SK-N-SH (cell line): ENCODE data around the gene KRT4. TPM values are rescaled to one million over a fixed set of nuclear protein-coding genes. Genes with fewer than 3 reads are reported as not detected.

Experiments
- CTCF ChIA-PET: fragments of 300-600, 350-600 bp; formaldehyde crosslinking; extraction: SDS; loops from one replicate; lab custom pipeline; 2021; lab: Yijun Ruan, JAX
- POLR2A ChIA-PET: fragments of 350-600 bp; sonication (Branson Sonifier 250); formaldehyde crosslinking; extraction: SDS; loops from one replicate; lab custom pipeline; 2020; ENCODE audit warnings: antibody characterized with exemption, inconsistent platforms; lab: Yijun Ruan, JAX
- DNase-seq: peaks from one replicate; pipeline ENCODE4 v3.0.0; 2012
- H2AFZ ChIP-seq: fragments of 200-600 bp; sonication (generic); 2 replicates; pipeline ENCODE4 v1.8.1; 2016; ENCODE audit warnings: antibody characterized with exemption, mild to moderate bottlenecking, low read depth
- H3F3A ChIP-seq: fragments of 200-600 bp; sonication (generic); replicated peaks from 2 replicates; pipeline ENCODE3; 2016; ENCODE audit warnings: antibody characterized with exemption, mild to moderate bottlenecking; ENCODE audit not compliant: insufficient read depth
- H3K27ac ChIP-seq, 2 experiments: fragments of 200-500 bp in 1 of 2; fragments of 200-600 bp in 1 of 2; sonication (Bioruptor generic) in 1 of 2; sonication (generic), shearing (Covaris generic) in 1 of 2; 2 replicates each; pipeline versions ENCODE4 v1.5.1 to v1.6.1; 2014 to 2016; ENCODE audit warnings: low read depth in 2 of 2, inconsistent platforms in 1 of 2, low read length in 1 of 2, mild to moderate bottlenecking in 1 of 2, mixed read lengths in 1 of 2
- H3K27me3 ChIP-seq: fragments of 200-600 bp; sonication (generic), shearing (Covaris generic); 2 replicates; pipeline ENCODE4 v1.6.1; 2016; ENCODE audit warnings: mixed run types; ENCODE audit not compliant: insufficient read depth
- H3K36me3 ChIP-seq, 2 experiments: fragments of 200-500 bp in 1 of 2; fragments of 200-600 bp in 1 of 2; sonication (Bioruptor generic) in 1 of 2; sonication (generic) in 1 of 2; replicated peaks in 1 of 2; 2 replicates each; pipeline versions ENCODE3 to v1.5.1; 2014 to 2016; ENCODE audit warnings: low read length in 1 of 2, mild to moderate bottlenecking in 1 of 2; ENCODE audit not compliant: insufficient read depth in 2 of 2, control insufficient read depth in 1 of 2
- H3K4me1 ChIP-seq, 2 experiments: fragments of 200-500 bp in 1 of 2; fragments of 200-600 bp in 1 of 2; sonication (Bioruptor generic) in 1 of 2; sonication (generic), shearing (Covaris generic) in 1 of 2; 2 replicates each; pipeline versions ENCODE4 v1.5.1 to v1.6.1; 2014 to 2016; ENCODE audit warnings: low read depth in 1 of 2, low read length in 1 of 2, mixed run types in 1 of 2; ENCODE audit not compliant: insufficient read depth in 2 of 2, control insufficient read depth in 1 of 2
- H3K4me2 ChIP-seq: fragments of 200-600 bp; sonication (generic), shearing (Covaris generic); 2 replicates; pipeline ENCODE4 v1.6.1; 2017; ENCODE audit warnings: mixed run types
- H3K4me3 ChIP-seq, 2 experiments: fragments of 200-500 bp in 1 of 2; fragments of 200-600 bp in 1 of 2; sonication (Bioruptor generic) in 1 of 2; sonication (generic), shearing (Covaris generic) in 1 of 2; 2 replicates each; pipeline versions ENCODE4 v1.5.1 to v1.8.1; 2014 to 2016; ENCODE audit warnings: low read depth in 2 of 2, inconsistent platforms in 1 of 2, low read length in 1 of 2, mild to moderate bottlenecking in 1 of 2, mixed read lengths in 1 of 2, moderate library complexity in 1 of 2
- H3K79me2 ChIP-seq: fragments of 200-600 bp; sonication (generic); 2 replicates; pipeline ENCODE4 v1.8.1; 2017; ENCODE audit warnings: mild to moderate bottlenecking; ENCODE audit not compliant: insufficient read depth
- H3K9ac ChIP-seq: fragments of 200-600 bp; sonication (generic); 2 replicates; pipeline ENCODE4 v1.6.1; 2017; ENCODE audit warnings: mixed run types
- H3K9me2 ChIP-seq: fragments of 200-600 bp; sonication (generic); 2 replicates; pipeline ENCODE4 v1.6.1; 2017; ENCODE audit warnings: mixed run types
- H3K9me3 ChIP-seq: fragments of 200-600 bp; sonication (generic); 2 replicates; pipeline ENCODE4 v1.6.1; 2017; ENCODE audit warnings: mixed run types, mild to moderate bottlenecking, moderate library complexity
- H4K20me1 ChIP-seq: fragments of 200-600 bp; sonication (generic); 2 replicates; pipeline ENCODE4 v1.6.1; 2017; ENCODE audit warnings: mild to moderate bottlenecking, mixed run types; ENCODE audit not compliant: insufficient read depth
- EZH2phosphoT487 ChIP-seq: fragments of 200-600 bp; sonication (generic); IDR thresholded peaks from 2 replicates; pipeline ENCODE4 v1.6.1; 2017; ENCODE audit warnings: low read depth, mixed run types, mild to moderate bottlenecking, antibody characterized with exemption, moderate library complexity, borderline replicate concordance
- FOSL2 ChIP-seq: IDR thresholded peaks from 2 replicates; pipeline ENCODE4 v1.4.0; 2012; ENCODE audit warnings: low read depth, mild to moderate bottlenecking, moderate library complexity, borderline replicate concordance
- FOXJ3 ChIP-seq: sonication (generic); formaldehyde crosslinking; IDR thresholded peaks from 2 replicates; pipeline ENCODE4 v1.5.1; 2020; ENCODE audit warnings: mild to moderate bottlenecking, missing genetic modification reagents
- GATA2 ChIP-seq: sonication (generic); formaldehyde crosslinking; IDR thresholded peaks from 2 replicates; pipeline ENCODE4 v1.5.0; 2020; ENCODE audit warnings: mild to moderate bottlenecking, missing genetic modification reagents
- IRF3 ChIP-seq: fragments of 150-350 bp; IDR thresholded peaks from 2 replicates; pipeline ENCODE4 v1.6.1; 2016; ENCODE audit warnings: mild to moderate bottlenecking, low read depth, low read length
- JUND ChIP-seq: IDR thresholded peaks from 2 replicates; pipeline ENCODE4 v1.4.0; 2012
- MAX ChIP-seq: IDR thresholded peaks from 2 replicates; pipeline ENCODE4 v1.4.0; 2012; ENCODE audit warnings: low read depth
- NFIC ChIP-seq: IDR thresholded peaks from 2 replicates; pipeline ENCODE4 v1.4.0; 2012; ENCODE audit warnings: borderline replicate concordance
- NRF1 ChIP-seq: IDR thresholded peaks from 2 replicates; pipeline ENCODE4 v1.6.1; 2012; ENCODE audit warnings: low read depth, mild to moderate bottlenecking, low read length
- PBX3 ChIP-seq: IDR thresholded peaks from 2 replicates; pipeline ENCODE4; 2012
- POLR2AphosphoS5 ChIP-seq: IDR thresholded peaks from 2 replicates; pipeline ENCODE4 v1.6.1; 2012; ENCODE audit warnings: low read depth, low read length
- REST ChIP-seq: IDR thresholded peaks from 2 replicates; pipeline ENCODE4 v1.6.1; 2012; ENCODE audit warnings: mild to moderate bottlenecking, low read depth, low read length, moderate library complexity
- SIN3A ChIP-seq: IDR thresholded peaks from 2 replicates; pipeline ENCODE4 v1.6.1; 2012; ENCODE audit warnings: low read depth, mild to moderate bottlenecking, low read length, moderate library complexity, borderline replicate concordance
- SMC3 ChIP-seq: IDR thresholded peaks from 2 replicates; pipeline ENCODE4 v1.6.1; 2012; ENCODE audit warnings: low read depth, low read length, improper control_type of control experiment
- TAF1 ChIP-seq: IDR thresholded peaks from 2 replicates; pipeline ENCODE4 v1.6.1; 2012; ENCODE audit warnings: low read depth, mild to moderate bottlenecking, low read length, moderate library complexity, borderline replicate concordance
- WGBS: methylation state at CpG from one replicate; pipeline ENCODE4 v1.1.6; 2017; ENCODE audit warnings: low lambda C conversion rate; 5-methylcytosine and 5-hydroxymethylcytosine counted together
- polyA plus RNA-seq, 3 experiments: library from polyadenylated mRNA; depleted of rRNA; stranded (reverse); fragments of >200 nt; gene quantifications; 2 replicates each; pipeline ENCODE4 v1.2.3, GENCODE V29; 2012

Gene KRT4
- polyA plus RNA-seq, 1 of the 3 experiments (the other 2 are of a cell fraction), result not detected

- no peak overlapping the region for H3K4me2 ChIP-seq
- H3K4me1 ChIP-seq, result peaks cover 0 to 9% of the 10 kb centered on the region in 2 experiments; a peak in 1 of 4 replicates
- H3K4me3 ChIP-seq, result no peak overlapping the region
- no peaks in the 10 kb centered on the region for H3K9me2 ChIP-seq
- no peaks in the 10 kb centered on the region for H3K9me3 ChIP-seq
- TF ChIP-seq FOSL2 (no peak), NRF1 (no peak), GATA2 (no peak), JUND (no peak)
- no peak for DNase-seq
- H3K79me2 ChIP-seq, result no peaks in the 10 kb centered on the region
- H3K36me3 ChIP-seq, result no peaks in the 10 kb centered on the region
- no peak overlapping the region for H2AFZ ChIP-seq
- no peaks in the 10 kb centered on the region for H4K20me1 ChIP-seq
- H3K27ac ChIP-seq, result no peak overlapping the region
- 28% methylated on average over 12 of the region's 14 CpGs for WGBS
- ChIA-PET POLR2A (interaction anchor here (0.6 kb wide), 1 partner anchor 695 kb away, joined by 6 read pairs; no protein-coding TSS in a partner anchor), CTCF (interaction anchor here (1.0 to 1.5 kb wide), 2 partner anchors 41 to 142 kb away, joined by 3 to 4 read pairs; no protein-coding TSS in a partner anchor)
- H3K27me3 ChIP-seq, result no peaks in the 10 kb centered on the region; the same call in 1 of the 2 replicates
- no peak overlapping the region for H3K9ac ChIP-seq
- no peaks in the 10 kb centered on the region for H3F3A ChIP-seq
These were observed 24.9 kb upstream of the KRT4 start for GRCh38 chr12:52838609-52839435.

- Histone ChIP-seq H3K4me2 (no peak overlapping the region), H4K20me1 (no peaks in the 10 kb centered on the region), H3K4me1 (peaks cover 0 to 9% of the 10 kb centered on the region in 2 experiments; a peak in 1 of 4 replicates), H2AFZ (no peak overlapping the region), H3K9me3 (no peaks in the 10 kb centered on the region), H3K4me3 (no peak overlapping the region), H3K27ac (no peak overlapping the region), H3K9ac (no peak overlapping the region)
- no peak for DNase-seq
- POLR2A ChIA-PET, result no interaction called here
- TF ChIP-seq MAX (no peak), JUND (no peak), PBX3 (no peak), REST (no peak), IRF3 (no peak), TAF1 (no peak), SIN3A (no peak), NFIC (no peak), SMC3 (no peak), POLR2AphosphoS5 (no peak), FOXJ3 (CRISPR knock-in tag) (no peak), EZH2phosphoT487 (no peak)
- TF ChIP-seq, all 33 proteins: peak for 0
- Histone ChIP-seq H3K36me3 (no peaks in the 10 kb centered on the region), H3F3A (no peaks in the 10 kb centered on the region), H3K9me2 (no peaks in the 10 kb centered on the region), H3K79me2 (no peaks in the 10 kb centered on the region), H3K27me3 (peaks cover 7% of the 10 kb centered on the region; the same call in 1 of the 2 replicates)
- WGBS, result 44% methylated on average over 5 of the region's 6 CpGs
- CTCF ChIA-PET, result interaction anchor here (1.0 to 1.5 kb wide), 3 partner anchors 42 to 466 kb away, joined by 3 to 4 read pairs (median 4); no protein-coding TSS in a partner anchor
These were observed 24.1 kb upstream of the KRT4 start for GRCh38 chr12:52837781-52838608.
